A673 (cell line): ENCODE results near the gene PCCA.

Experiments
- CTCF ChIP-seq: fragments of 300-800, 200-600 bp; sonication (generic); conservative IDR thresholded peaks from 2 replicates; pipeline ENCODE4 v1.5.1; 2017; ENCODE audit warnings: low read depth, mild to moderate bottlenecking, antibody characterized with exemption, low read length, moderate library complexity, mixed read lengths
- EZH2 ChIP-seq: fragments of 200-600 bp; sonication (generic); IDR thresholded peaks from 2 replicates; pipeline ENCODE4 v1.6.1; 2017; ENCODE audit warnings: borderline replicate concordance, low read depth, mild to moderate bottlenecking, mixed read lengths, antibody characterized with exemption, low read length; ENCODE audit not compliant: poor library complexity, severe bottlenecking

GRCh38 chr13:100039740-100040139 lies 49.2 kb upstream of the PCCA start:
- TF ChIP-seq CTCF = no peak
- TF ChIP-seq EZH2 = no peak
